Measurements from ENCODE around the gene YTHDF1. TPM values are rescaled to one million over a fixed set of nuclear protein-coding genes. Genes with fewer than 3 reads are reported as not detected.

YTHDF1 gene
- total and polyA plus RNA-seq, 2 of the 8 experiments (the other 6 are each of a cell fraction or from before 2014, with no cell fraction given) = 32.8 to 66.0 TPM

GRCh38 chr20:63172726-63173125 is 43.2 kb downstream of the YTHDF1 start (continued):
- no peak for TF ChIP-seq ATF2 (IDR thresholded peaks at IDR 0.05; ENCODE audit: low read length)

Measured in H1 (cell line).